OCI-LY7 (cell line): ENCODE results near the gene ADD2. TPM values are rescaled to one million over a fixed set of nuclear protein-coding genes. Genes with fewer than 3 reads are reported as not detected.

Experiments used
- BruUV-seq: library from RNA; stranded (reverse); fragments of 400-500 nt; replicated peaks from 2 replicates; lab custom pipeline; 2021; lab: Mats Ljungman, UMichigan
- CTCF ChIA-PET: fragments of 300-600 bp; sonication (Branson Sonifier 250); formaldehyde crosslinking; loops from one replicate; lab custom pipeline; 2022; ENCODE audit warnings: antibody characterized with exemption; ENCODE audit not compliant: unreplicated experiment; lab: Charles Lee
- POLR2A ChIA-PET: fragments of 300-600 bp; sonication (Branson Sonifier 250); formaldehyde crosslinking; loops from one replicate; lab custom pipeline; 2022; ENCODE audit warnings: antibody characterized with exemption; lab: Charles Lee
- DNase-seq: peaks from one replicate; pipeline ENCODE4 v3.0.0-alpha.2; 2015; ENCODE audit warnings: low spot score
- H2AFZ ChIP-seq: fragments of 200-600 bp; sonication (generic), shearing (Covaris generic); 2 replicates; pipeline ENCODE4 v1.6.1; 2014; ENCODE audit warnings: mild to moderate bottlenecking, antibody characterized with exemption, low read length, moderate library complexity
- H3K27ac ChIP-seq: fragments of 200-600 bp; sonication (generic); 2 replicates; pipeline ENCODE4 v1.5.1; 2014; ENCODE audit warnings: mixed run types, low read depth, mild to moderate bottlenecking, moderate library complexity, low read length, inconsistent platforms; ENCODE audit not compliant: poor library complexity, severe bottlenecking
- H3K36me3 ChIP-seq: fragments of 200-600 bp; sonication (generic); 2 replicates; pipeline ENCODE4 v1.6.1; 2014; ENCODE audit warnings: mild to moderate bottlenecking, antibody characterized with exemption, low read length, moderate library complexity, mixed read lengths; ENCODE audit not compliant: insufficient read depth
- H3K4me1 ChIP-seq: fragments of 200-600 bp; sonication (generic); 2 replicates; pipeline ENCODE4 v1.5.1; 2014; ENCODE audit warnings: mild to moderate bottlenecking, low read length; ENCODE audit not compliant: insufficient read depth, poor library complexity, severe bottlenecking
- H3K4me2 ChIP-seq: fragments of 200-600 bp; sonication (generic); 2 replicates; pipeline ENCODE4 v1.6.1; 2014; ENCODE audit warnings: mild to moderate bottlenecking, low read length
- H3K4me3 ChIP-seq: fragments of 200-600 bp; sonication (generic); 2 replicates; pipeline ENCODE4 v1.5.1; 2014; ENCODE audit warnings: mild to moderate bottlenecking, low read depth, low read length; ENCODE audit not compliant: poor library complexity, severe bottlenecking
- H3K79me2 ChIP-seq: fragments of 200-600 bp; sonication (generic); 2 replicates; pipeline ENCODE4 v1.6.1; 2016; ENCODE audit warnings: low read depth, mild to moderate bottlenecking, low read length, moderate library complexity, mixed read lengths; ENCODE audit not compliant: insufficient read depth
- H3K9me2 ChIP-seq: fragments of 200-600 bp; sonication (generic); 2 replicates; pipeline ENCODE4 v1.6.1; 2016; ENCODE audit warnings: mild to moderate bottlenecking, low read length, mixed read lengths; ENCODE audit not compliant: insufficient read depth
- H3K9me3 ChIP-seq: fragments of 200-600 bp; sonication (generic); 2 replicates; pipeline ENCODE4 v1.6.1; 2014; ENCODE audit warnings: mild to moderate bottlenecking, mixed run types, low read length, mixed read lengths
- H4K20me1 ChIP-seq: fragments of 200-600 bp; sonication (generic); 2 replicates; pipeline ENCODE4 v1.6.1; 2014; ENCODE audit warnings: mild to moderate bottlenecking, antibody characterized with exemption, low read length, moderate library complexity, mixed read lengths; ENCODE audit not compliant: insufficient read depth
- CTCF ChIP-seq: fragments of 200-600 bp; sonication (generic); conservative IDR thresholded peaks from 2 replicates; pipeline ENCODE4 v1.5.1; 2014; ENCODE audit warnings: mild to moderate bottlenecking, antibody characterized with exemption, low read length, moderate library complexity, mixed read lengths
- EZH2phosphoT487 ChIP-seq: fragments of 200-600 bp; sonication (generic); IDR thresholded peaks from 2 replicates; pipeline ENCODE4 v1.6.1; 2018; ENCODE audit warnings: low read depth, borderline replicate concordance, mild to moderate bottlenecking, mixed run types, antibody characterized with exemption, low read length, moderate library complexity, mixed read lengths
- intact Hi-C: fragments of 100-400 bp; cut with micrococcal nuclease; formaldehyde crosslinking; loops from one replicate; pipeline ENCODE4 v1.10.0; 2022; ENCODE audit not compliant: unreplicated experiment
- total RNA-seq, 2 experiments: library from RNA; depleted of rRNA in 1 of 2; stranded (reverse); fragments of >200 nt in 1 of 2; shearing (Covaris generic) in 1 of 2; gene quantifications; 2 replicates each; pipeline ENCODE4 v1.2.3, GENCODE V29; 2014 to 2022

Gene ADD2
- total RNA-seq, 2 experiments from 2014 or later: not detected

GRCh38 chr2:70710038-70710690 is 57.8 kb downstream of the ADD2 start:
- H3K4me3 ChIP-seq: no peak overlapping the region
- no peak overlapping the region for H3K4me2 ChIP-seq
- intact Hi-C loops: no loop called here
- H2AFZ ChIP-seq: no peak overlapping the region
- no peaks in the 10 kb centered on the region for H3K9me3 ChIP-seq
- no peaks in the 10 kb centered on the region for H3K9me2 ChIP-seq
- DNase-seq: no peak
- H3K36me3 ChIP-seq: no peaks in the 10 kb centered on the region
- H3K27ac ChIP-seq: no peak overlapping the region
- H3K79me2 ChIP-seq: no peaks in the 10 kb centered on the region
- no peaks in the 10 kb centered on the region for H4K20me1 ChIP-seq
- TF ChIP-seq EZH2phosphoT487 (no peak), CTCF (no peak)
- no TSS peak for BruUV-seq
- ChIA-PET POLR2A (no interaction called here), CTCF (no interaction called here)
- no peaks in the 10 kb centered on the region for H3K4me1 ChIP-seq

- BruUV-seq: no TSS peak
- Histone ChIP-seq H3K36me3 (no peaks in the 10 kb centered on the region), H3K4me1 (no peaks in the 10 kb centered on the region), H3K9me2 (no peaks in the 10 kb centered on the region), H3K4me2 (no peak overlapping the region), H4K20me1 (no peaks in the 10 kb centered on the region), H3K9me3 (no peaks in the 10 kb centered on the region), H3K27ac (no peak overlapping the region), H3K79me2 (no peaks in the 10 kb centered on the region), H2AFZ (no peak overlapping the region), H3K4me3 (no peak overlapping the region)
- DNase-seq: no peak
- intact Hi-C loops: no loop called here
- POLR2A ChIA-PET: interaction anchor here (0.5 kb wide), 1 partner anchor 101 kb away, joined by 5 read pairs; no protein-coding TSS in a partner anchor
- CTCF ChIA-PET: no interaction called here
- no peak for TF ChIP-seq CTCF
These were observed 58.5 kb downstream of the ADD2 start for GRCh38 chr2:70709275-70710037.
